ENCODE data around the gene RBM47.

- TF ChIP-seq, protein P1, sequence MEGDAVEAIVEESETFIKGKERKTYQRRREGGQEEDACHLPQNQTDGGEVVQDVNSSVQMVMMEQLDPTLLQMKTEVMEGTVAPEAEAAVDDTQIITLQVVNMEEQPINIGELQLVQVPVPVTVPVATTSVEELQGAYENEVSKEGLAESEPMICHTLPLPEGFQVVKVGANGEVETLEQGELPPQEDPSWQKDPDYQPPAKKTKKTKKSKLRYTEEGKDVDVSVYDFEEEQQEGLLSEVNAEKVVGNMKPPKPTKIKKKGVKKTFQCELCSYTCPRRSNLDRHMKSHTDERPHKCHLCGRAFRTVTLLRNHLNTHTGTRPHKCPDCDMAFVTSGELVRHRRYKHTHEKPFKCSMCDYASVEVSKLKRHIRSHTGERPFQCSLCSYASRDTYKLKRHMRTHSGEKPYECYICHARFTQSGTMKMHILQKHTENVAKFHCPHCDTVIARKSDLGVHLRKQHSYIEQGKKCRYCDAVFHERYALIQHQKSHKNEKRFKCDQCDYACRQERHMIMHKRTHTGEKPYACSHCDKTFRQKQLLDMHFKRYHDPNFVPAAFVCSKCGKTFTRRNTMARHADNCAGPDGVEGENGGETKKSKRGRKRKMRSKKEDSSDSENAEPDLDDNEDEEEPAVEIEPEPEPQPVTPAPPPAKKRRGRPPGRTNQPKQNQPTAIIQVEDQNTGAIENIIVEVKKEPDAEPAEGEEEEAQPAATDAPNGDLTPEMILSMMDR (IDR thresholded peaks at IDR 0.05; ENCODE audit: low read depth, low read length), result no peak
- no peak for TF ChIP-seq EZH2phosphoT487 (IDR thresholded peaks at IDR 0.05; ENCODE audit: low read depth)
These were observed 45.5 kb upstream of the RBM47 start for GRCh38 chr4:40675166-40675565.
